ENCODE measurements around the gene SCARB1. TPM values are rescaled to one million over a fixed set of nuclear protein-coding genes. Genes with fewer than 3 reads are reported as not detected.

SCARB1 gene
- total and polyA plus RNA-seq, 2 of the 13 experiments (the other 11 are each of a cell fraction or from before 2014, with no cell fraction given) = 63.4 to 160 TPM

DNA sequence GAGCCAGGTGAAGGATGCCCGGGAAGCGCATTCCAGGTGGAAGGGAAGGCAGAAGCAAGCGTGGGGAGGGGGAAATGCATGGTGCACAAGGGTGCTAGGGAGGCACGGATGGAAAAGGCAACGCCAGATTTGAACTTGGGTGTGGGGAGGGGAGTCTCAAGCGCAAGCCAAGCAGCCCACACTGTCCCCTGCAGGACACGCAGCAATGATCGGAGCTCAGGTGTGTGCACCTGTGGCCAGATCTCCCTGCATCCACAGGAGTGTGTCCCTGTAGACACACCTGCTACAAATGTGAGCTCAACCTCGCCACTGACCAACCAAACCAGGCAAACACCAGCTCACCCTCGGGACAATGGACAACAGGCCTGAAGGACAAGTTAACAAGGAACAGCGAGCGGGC, 63.2 kb downstream of the SCARB1 start:
- TF ChIP-seq CEBPG (CRISPR knock-in tag; IDR thresholded peaks at IDR 0.05) = no peak
- H3K4me1 ChIP-seq (ENCODE audit: insufficient read depth, low read length) = peaks cover 15% of the 10 kb centered on the region; the same call in 1 of the 2 replicates
- H2AFZ ChIP-seq (ENCODE audit: low read length) = no peak overlapping the region
- no peak for ATAC-seq
- H3K9me3 ChIP-seq (ENCODE audit: low read length) = no peaks in the 10 kb centered on the region
- DNase-seq (ENCODE audit: low spot score) = no peak
- no peak for FAIRE-seq
- no peak overlapping the region for H3K9ac ChIP-seq (ENCODE audit: insufficient read depth, low read depth, low read length)
- H3K36me3 ChIP-seq (replicated peaks in 1 of 2; ENCODE audit: control insufficient read depth in 1 of 2, insufficient read depth in 2 of 2, low read length in 2 of 2) = peaks cover 33 to 91% of the 10 kb centered on the region in 2 experiments
- POLR2A ChIA-PET = no interaction called here
- BruUV-seq (replicated peaks) = no TSS peak
- no peaks in the 10 kb centered on the region for H4K20me1 ChIP-seq (ENCODE audit: insufficient read depth, low read length)
- CTCF ChIA-PET (ENCODE audit: low intra/inter-chr PET ratio, low total read pairs) = no interaction called here
- no peak overlapping the region for H3K27ac ChIP-seq (ENCODE audit: extremely low read length, insufficient read depth, low read length)
- no peaks in the 10 kb centered on the region for H3K79me2 ChIP-seq (ENCODE audit: insufficient read depth, low read length)
- no peak overlapping the region for H3K4me3 ChIP-seq (replicated peaks in 1 of 3; ENCODE audit: insufficient read depth in 1 of 3, low read depth in 2 of 3, low read length in 3 of 3)
- WGBS (ENCODE audit: low lambda C conversion rate) = 98% methylated on average over 10 of the region's 12 CpGs
- intact Hi-C loops (cut with micrococcal nuclease; ENCODE audit: unreplicated experiment) (no loop called here), in situ Hi-C loops (cut with HindIII; ENCODE audit: extremely low pct_ligation_motif_present, low pct_unique_long_range_greater_than_20kb) (no loop called here)
- H3K4me2 ChIP-seq (ENCODE audit: low read depth, low read length) = no peak overlapping the region
- no peaks in the 10 kb centered on the region for H3K27me3 ChIP-seq (ENCODE audit: control insufficient read depth in 1 of 2, insufficient read depth in 2 of 2, low read length in 2 of 2)

- POLR2A ChIA-PET = no interaction called here
- no peak overlapping the region for H3K4me3 ChIP-seq (replicated peaks in 1 of 3; ENCODE audit: insufficient read depth in 1 of 3, low read depth in 2 of 3, low read length in 3 of 3)
- H3K9me3 ChIP-seq (ENCODE audit: low read length) = no peaks in the 10 kb centered on the region
- FAIRE-seq (no peak), DNase-seq (ENCODE audit: low spot score) (no peak), ATAC-seq (no peak)
- in situ Hi-C loops (cut with HindIII; ENCODE audit: extremely low pct_ligation_motif_present, low pct_unique_long_range_greater_than_20kb) (no loop called here), intact Hi-C loops (cut with micrococcal nuclease; ENCODE audit: unreplicated experiment) (no loop called here)
- no peak overlapping the region for H3K4me2 ChIP-seq (ENCODE audit: low read depth, low read length)
- no peak overlapping the region for H3K9ac ChIP-seq (ENCODE audit: insufficient read depth, low read depth, low read length)
- WGBS (ENCODE audit: low lambda C conversion rate) = 84% methylated on average over 13 of the region's 13 CpGs
- TF ChIP-seq ZNF781 (CRISPR knock-in tag; IDR thresholded peaks at IDR 0.05; ENCODE audit: borderline replicate concordance, not compliant biosample characterization) (no peak), ZNF251 (CRISPR knock-in tag; IDR thresholded peaks at IDR 0.05) (no peak), TFDP1 (CRISPR knock-in tag; IDR thresholded peaks at IDR 0.05; ENCODE audit: borderline replicate concordance) (no peak)
- H3K36me3 ChIP-seq (replicated peaks in 1 of 2; ENCODE audit: control insufficient read depth in 1 of 2, insufficient read depth in 2 of 2, low read length in 2 of 2) = peaks cover 29 to 88% of the 10 kb centered on the region in 2 experiments
- H4K20me1 ChIP-seq (ENCODE audit: insufficient read depth, low read length) = no peaks in the 10 kb centered on the region
- no TSS peak for BruUV-seq (replicated peaks)
- no peaks in the 10 kb centered on the region for H3K79me2 ChIP-seq (ENCODE audit: insufficient read depth, low read length)
- no peak overlapping the region for H2AFZ ChIP-seq (ENCODE audit: low read length)
- H3K4me1 ChIP-seq (ENCODE audit: insufficient read depth, low read length) = no peaks in the 10 kb centered on the region
- H3K27me3 ChIP-seq (ENCODE audit: control insufficient read depth in 1 of 2, insufficient read depth in 2 of 2, low read length in 2 of 2) = no peaks in the 10 kb centered on the region
- no peak overlapping the region for H3K27ac ChIP-seq (ENCODE audit: extremely low read length, insufficient read depth, low read length)
- CTCF ChIA-PET (ENCODE audit: low intra/inter-chr PET ratio, low total read pairs) = no interaction called here
These were observed 66.3 kb downstream of the SCARB1 start for GRCh38 chr12:124797321-124797720.
